Brain microvascular endothelial cell (primary cell): Measurements from ENCODE around the gene ATP6V0D1.

Experiments used
- DNase-seq: peaks from one replicate; pipeline ENCODE4 v3.0.0-alpha.2; 2020
- H3K27ac ChIP-seq: fragments of 250-450 bp; sonication (Bioruptor Pico); 2 replicates; pipeline ENCODE4 v1.5.1; 2020; ENCODE audit warnings: mild to moderate bottlenecking, moderate library complexity
- H3K27me3 ChIP-seq: fragments of 250-450 bp; sonication (Bioruptor Pico); replicated peaks from 2 replicates; pipeline ENCODE4 v1.5.1; 2020; ENCODE audit warnings: mild to moderate bottlenecking
- H3K36me3 ChIP-seq: fragments of 250-450 bp; sonication (Bioruptor Pico); replicated peaks from 2 replicates; pipeline ENCODE4 v1.5.1; 2020; ENCODE audit warnings: mild to moderate bottlenecking
- H3K4me3 ChIP-seq: 2 replicates; pipeline ENCODE4 v1.5.1; 2011; ENCODE audit warnings: low read depth, mild to moderate bottlenecking, control low read depth, low read length, moderate library complexity
- CTCF ChIP-seq: IDR thresholded peaks from 2 replicates; pipeline ENCODE4 v1.5.1; 2011; ENCODE audit warnings: low read depth, mild to moderate bottlenecking, moderate library complexity, low read length, control low read depth, inconsistent platforms; ENCODE audit errors: missing control alignments
- in situ Hi-C: cut with HindIII; loops from 2 replicates; pipeline ENCODE4 v1.10.0; 2017; ENCODE audit warnings: low sequenced_read_pairs, low pct_ligation_motif_present

The ATP6V0D1 gene

GRCh38 chr16:67442581-67443255 lies 38.2 kb downstream of the ATP6V0D1 start:
- Histone ChIP-seq H3K27ac (no peak overlapping the region), H3K36me3 (peaks cover 27% of the 10 kb centered on the region), H3K27me3 (no peaks in the 10 kb centered on the region), H3K4me3 (no peak overlapping the region)
- no peak for TF ChIP-seq CTCF
- DNase-seq, result no peak
- in situ Hi-C loops, result no loop called here

- no peak overlapping the region for H3K27ac ChIP-seq
- H3K36me3 ChIP-seq, result peaks cover 35% of the 10 kb centered on the region
- in situ Hi-C loops, result no loop called here
- H3K27me3 ChIP-seq, result no peaks in the 10 kb centered on the region
- no peak for TF ChIP-seq CTCF
- no peak overlapping the region for H3K4me3 ChIP-seq
- no peak for DNase-seq
Measured at GRCh38 chr16:67441907-67442306, 39.0 kb downstream of the ATP6V0D1 start.

GRCh38 chr16:67441271-67441753 lies 39.6 kb downstream of the ATP6V0D1 start:
- Histone ChIP-seq H3K27ac (no peak overlapping the region), H3K36me3 (peaks cover 35% of the 10 kb centered on the region), H3K4me3 (no peak overlapping the region), H3K27me3 (no peaks in the 10 kb centered on the region)
- in situ Hi-C loops, result no loop called here
- TF ChIP-seq CTCF, result no peak
- DNase-seq, result no peak

GRCh38 chr16:67438824-67439393 lies 42.0 kb downstream of the ATP6V0D1 start:
- H3K4me3 ChIP-seq, result no peak overlapping the region
- in situ Hi-C loops, result no loop called here
- no peak for TF ChIP-seq CTCF
- H3K27ac ChIP-seq, result no peak overlapping the region
- peaks cover 35% of the 10 kb centered on the region for H3K36me3 ChIP-seq
- no peak for DNase-seq
- H3K27me3 ChIP-seq, result no peaks in the 10 kb centered on the region

GRCh38 chr16:67438098-67438791 lies 42.7 kb downstream of the ATP6V0D1 start:
- no peak for DNase-seq
- Histone ChIP-seq H3K36me3 (peaks cover 33% of the 10 kb centered on the region), H3K4me3 (no peak overlapping the region), H3K27ac (no peak overlapping the region), H3K27me3 (no peaks in the 10 kb centered on the region)
- in situ Hi-C loops, result no loop called here
- no peak for TF ChIP-seq CTCF
